Forelimb muscle (tissue), 1 donor: ENCODE measurements around the gene SMARCD2. TPM values are rescaled to one million over a fixed set of nuclear protein-coding genes. Genes with fewer than 3 reads are reported as not detected.

Experiments used
- DNase-seq: peaks from one replicate; pipeline ENCODE4 v3.0.0-alpha.2; 2013; ENCODE audit warnings: low read depth
- polyA plus RNA-seq: library from polyadenylated mRNA; unstranded; fragments of 120-200 nt; gene quantifications from one replicate; pipeline ENCODE4 v1.2.1, GENCODE V29; 2013; ENCODE audit not compliant: insufficient read length

SMARCD2 gene
- polyA plus RNA-seq, 1 donor = 23.5 TPM

DNA sequence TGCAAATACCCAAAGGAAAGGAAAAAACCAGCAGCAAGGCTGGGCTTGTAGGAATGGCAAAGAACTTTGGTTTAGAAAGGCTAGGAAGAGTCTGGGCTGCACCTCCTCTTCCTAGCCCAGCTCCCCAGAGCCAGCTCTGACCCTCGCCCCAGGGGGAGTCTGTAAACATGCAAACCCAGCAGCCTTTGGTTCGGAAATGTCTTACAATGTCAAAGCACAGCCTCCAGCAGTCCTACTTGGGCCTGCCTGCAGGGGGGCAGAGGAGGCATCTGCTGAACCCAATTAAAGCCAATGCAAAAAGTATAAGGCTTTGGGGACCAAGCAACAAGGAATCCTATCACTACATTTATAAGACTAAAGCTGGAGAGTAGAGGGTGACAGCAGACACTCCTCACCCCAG lies 10.0 kb downstream of the SMARCD2 start:
- DNase-seq = no peak

- DNase-seq = no peak
These were observed 10.5 kb downstream of the SMARCD2 start for GRCh38 chr17:63832014-63832413.

DNA sequence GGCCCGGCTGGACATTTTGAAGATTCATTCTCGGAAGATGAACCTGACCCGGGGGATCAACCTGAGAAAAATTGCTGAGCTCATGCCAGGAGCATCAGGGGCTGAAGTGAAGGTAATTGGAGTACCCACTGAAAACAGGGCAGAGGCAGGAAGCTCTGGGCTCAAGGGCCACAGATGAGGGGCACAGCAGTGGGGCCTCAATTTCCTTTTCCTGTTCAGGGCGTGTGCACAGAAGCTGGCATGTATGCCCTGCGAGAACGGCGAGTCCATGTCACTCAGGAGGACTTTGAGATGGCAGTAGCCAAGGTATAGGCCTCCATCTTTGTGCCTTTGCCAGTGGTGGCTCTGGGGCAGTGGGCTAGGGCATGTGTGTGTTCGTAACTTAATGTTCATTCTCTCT lies 11.0 kb downstream of the SMARCD2 start:
- DNase-seq = no peak

GRCh38 chr17:63830904-63831491 lies 11.5 kb downstream of the SMARCD2 start:
- DNase-seq = no peak

DNA sequence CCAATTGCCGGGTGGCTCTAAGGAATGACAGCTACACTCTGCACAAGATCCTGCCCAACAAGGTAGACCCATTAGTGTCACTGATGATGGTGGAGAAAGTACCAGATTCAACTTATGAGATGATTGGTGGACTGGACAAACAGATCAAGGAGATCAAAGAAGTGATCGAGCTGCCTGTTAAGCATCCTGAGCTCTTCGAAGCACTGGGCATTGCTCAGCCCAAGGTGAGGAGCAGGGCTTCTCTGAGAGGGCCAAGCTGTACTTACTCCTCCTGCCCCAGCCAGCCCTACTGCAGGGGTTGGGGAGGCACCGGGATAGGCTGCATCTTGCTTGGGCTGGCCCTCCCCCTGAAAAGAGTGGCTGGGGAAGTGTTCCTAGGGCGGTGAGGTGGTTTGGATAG lies 12.2 kb downstream of the SMARCD2 start:
- no peak for DNase-seq

DNA sequence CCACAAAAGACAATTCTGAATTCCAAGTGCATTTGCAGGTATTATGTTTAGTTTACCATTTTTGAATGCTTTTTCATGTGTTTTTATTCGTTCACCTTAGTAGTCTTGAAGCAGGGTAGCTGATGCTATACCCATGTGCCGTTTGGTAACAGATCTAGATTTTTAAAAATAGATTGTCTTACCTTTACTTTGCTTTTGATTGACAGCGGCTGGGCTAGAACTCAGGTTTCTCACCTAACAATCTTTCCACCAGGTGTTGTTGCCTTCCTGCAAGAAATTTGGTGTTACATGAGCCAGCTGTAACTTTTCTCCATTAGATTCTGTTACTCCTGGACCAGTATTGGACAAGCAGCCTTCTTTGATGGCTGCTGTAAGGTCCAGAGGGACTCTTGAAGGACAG lies 13.5 kb downstream of the SMARCD2 start:
- DNase-seq = no peak

DNA sequence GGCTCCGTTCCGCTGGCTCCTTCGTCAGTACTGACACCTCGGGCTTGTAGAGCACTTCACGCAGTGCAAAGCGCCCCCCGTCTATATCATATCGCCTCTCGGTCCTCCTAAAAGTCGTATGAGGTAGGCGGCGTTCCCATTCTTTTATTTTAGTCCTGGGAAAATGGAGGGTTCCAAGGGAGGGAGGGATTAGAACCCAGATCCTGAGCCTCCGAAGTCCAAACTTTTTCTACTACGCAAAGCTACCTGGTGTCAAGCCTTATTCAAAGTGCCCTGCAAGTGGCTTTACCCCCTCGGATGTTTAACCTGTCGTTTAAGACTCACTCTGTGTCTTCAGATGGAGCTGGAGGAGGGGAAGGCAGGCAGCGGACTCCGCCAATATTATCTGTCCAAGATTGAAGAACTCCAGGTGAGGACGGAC lies 14.7 kb downstream of the SMARCD2 start:
- no peak for DNase-seq

GRCh38 chr17:63827002-63827800 lies 15.3 kb downstream of the SMARCD2 start, which contains the start of the genes FTSJ3 and PSMC5:
Gene FTSJ3, minus strand, starts transcription at chr17:63827663. Its CDS starts 761 bp downstream, at chr17:63826902.
Gene PSMC5, plus strand, starts transcription at chr17:63827431. Its CDS starts 60 bp downstream, at chr17:63827491.
- DNase-seq = peak; percentile 96

DNA sequence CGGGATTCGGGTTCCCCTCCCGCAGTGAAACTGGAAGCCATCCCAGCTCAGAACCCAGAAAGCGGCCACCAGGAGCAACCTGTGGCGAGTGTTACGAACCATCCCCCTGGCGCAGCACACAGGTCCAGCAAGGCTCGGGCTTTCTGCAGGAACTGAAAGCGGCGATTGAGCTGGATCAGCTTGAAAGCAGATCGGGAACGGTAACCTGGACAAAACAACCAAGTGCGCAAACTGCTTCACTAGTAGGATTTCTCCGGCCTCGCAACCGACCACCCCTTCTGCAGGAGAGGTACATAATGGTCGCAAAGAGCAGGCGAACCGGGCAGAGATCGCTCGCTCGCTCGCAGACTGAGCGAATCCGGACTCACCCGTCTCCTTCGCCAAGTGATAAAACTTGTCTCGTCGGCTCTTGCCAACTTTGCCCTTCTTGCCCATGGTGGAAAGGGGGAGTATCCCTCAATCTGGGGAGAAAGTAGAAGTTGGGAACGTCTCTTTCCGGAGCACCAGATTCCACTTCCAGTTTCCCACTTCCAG lies 15.9 kb downstream of the SMARCD2 start:
- no peak for DNase-seq

- DNase-seq = no peak
These were observed 18.1 kb downstream of the SMARCD2 start for GRCh38 chr17:63824362-63824761.

- no peak for DNase-seq
These were observed 18.7 kb downstream of the SMARCD2 start for GRCh38 chr17:63823659-63824331.

GRCh38 chr17:63822537-63822936 lies 19.9 kb downstream of the SMARCD2 start:
- DNase-seq = no peak

- no peak for DNase-seq
These were observed 20.7 kb downstream of the SMARCD2 start for GRCh38 chr17:63821804-63822203.

DNA sequence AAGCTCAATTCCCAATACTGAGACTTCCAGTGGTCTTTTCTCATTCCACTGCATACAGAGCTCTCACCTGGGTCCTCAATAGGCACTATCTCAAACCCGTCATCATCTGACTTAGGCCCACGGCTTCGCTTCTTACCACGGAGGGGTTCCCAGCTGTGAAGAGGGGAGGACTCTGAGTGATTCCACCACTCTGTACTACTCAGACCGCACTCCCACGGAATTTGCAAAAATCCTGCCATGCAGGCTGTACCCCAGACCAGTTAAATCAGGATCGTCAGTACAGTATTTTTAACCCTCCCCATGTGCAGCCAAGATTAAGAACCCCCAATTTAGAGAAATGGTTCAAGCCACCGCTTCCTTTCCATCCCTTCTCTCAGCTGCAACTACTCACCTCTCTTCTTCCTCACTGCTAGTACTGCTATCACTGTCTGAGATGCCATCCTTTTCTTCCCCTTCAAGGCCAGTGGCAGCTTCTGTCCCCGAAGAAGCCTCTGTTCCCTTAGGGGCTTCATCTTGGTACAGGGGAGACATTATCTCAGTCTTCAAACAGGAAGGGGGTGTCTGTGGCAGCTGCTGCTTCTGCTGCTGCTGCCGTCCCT lies 21.4 kb downstream of the SMARCD2 start:
- no peak for DNase-seq

- DNase-seq = no peak
These were observed 22.6 kb downstream of the SMARCD2 start for GRCh38 chr17:63819585-63820537.

- no peak for DNase-seq
These were observed 23.4 kb downstream of the SMARCD2 start for GRCh38 chr17:63819131-63819530.

DNA sequence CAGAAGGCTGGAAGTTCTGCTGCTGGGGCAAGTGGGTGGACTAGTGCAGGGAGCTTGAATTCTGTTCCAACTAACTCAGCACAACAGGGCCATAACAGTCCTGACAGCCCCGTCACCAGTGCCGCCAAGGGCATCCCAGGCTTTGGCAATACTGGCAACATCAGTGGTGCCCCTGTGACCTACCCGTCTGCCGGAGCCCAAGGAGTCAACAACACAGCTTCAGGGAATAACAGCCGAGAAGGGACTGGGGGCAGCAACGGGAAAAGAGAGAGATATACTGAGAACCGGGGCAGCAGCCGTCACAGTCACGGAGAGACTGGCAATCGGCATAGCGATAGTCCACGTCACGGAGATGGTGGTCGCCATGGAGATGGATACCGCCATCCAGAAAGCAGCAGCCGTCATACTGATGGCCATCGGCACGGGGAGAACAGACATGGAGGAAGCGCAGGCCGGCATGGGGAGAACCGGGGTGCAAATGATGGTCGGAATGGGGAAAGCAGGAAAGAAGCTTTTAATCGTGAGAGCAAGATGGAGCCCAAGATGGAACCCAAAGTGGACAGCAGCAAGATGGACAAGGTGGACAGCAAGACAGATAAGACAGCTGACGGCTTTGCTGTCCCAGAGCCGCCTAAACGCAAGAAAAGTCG lies 24.6 kb downstream of the SMARCD2 start:
- no peak for DNase-seq

GRCh38 chr17:63816669-63817068 lies 25.8 kb downstream of the SMARCD2 start:
- no peak for DNase-seq

- no peak for DNase-seq
These were observed 26.4 kb downstream of the SMARCD2 start for GRCh38 chr17:63816123-63816522.

DNA sequence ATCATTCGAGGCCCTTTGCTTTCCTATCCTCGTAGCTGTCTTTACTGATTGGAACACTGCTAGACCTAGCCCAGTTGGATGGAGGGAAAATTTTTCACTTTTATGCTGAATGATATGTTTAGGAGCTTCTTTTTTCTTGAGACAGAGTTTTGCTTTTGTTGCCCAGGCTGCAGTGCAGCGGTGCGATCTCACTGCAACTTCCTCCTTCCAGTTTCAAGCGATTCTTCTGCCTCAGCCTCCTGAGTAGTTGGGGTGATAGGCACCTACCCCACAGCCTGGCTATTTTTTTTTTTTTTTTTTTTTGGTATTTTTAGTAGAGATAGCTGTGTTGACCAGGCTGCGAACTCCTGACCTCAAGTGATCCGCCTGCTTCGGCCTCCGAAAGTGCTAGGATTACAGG lies 32.5 kb downstream of the SMARCD2 start:
- DNase-seq = no peak
